22Rv1 (cell line): ENCODE results near the gene MPZL2.

Source experiments
- H3K27ac ChIP-seq: fragments of 450-650 bp; 2 replicates; pipeline ENCODE4 v1.5.1; 2017
- ZFX ChIP-seq: fragments of 450-650 bp; IDR thresholded peaks from 2 replicates; pipeline ENCODE4 v1.6.1; 2017; ENCODE audit warnings: antibody characterized with exemption, borderline replicate concordance
- TF ChIP-seq, protein P1 (sequence below): fragments of 450-650 bp; IDR thresholded peaks from 2 replicates; pipeline ENCODE4 v1.5.1; 2017; ENCODE audit warnings: mild to moderate bottlenecking

Gene MPZL2

DNA sequence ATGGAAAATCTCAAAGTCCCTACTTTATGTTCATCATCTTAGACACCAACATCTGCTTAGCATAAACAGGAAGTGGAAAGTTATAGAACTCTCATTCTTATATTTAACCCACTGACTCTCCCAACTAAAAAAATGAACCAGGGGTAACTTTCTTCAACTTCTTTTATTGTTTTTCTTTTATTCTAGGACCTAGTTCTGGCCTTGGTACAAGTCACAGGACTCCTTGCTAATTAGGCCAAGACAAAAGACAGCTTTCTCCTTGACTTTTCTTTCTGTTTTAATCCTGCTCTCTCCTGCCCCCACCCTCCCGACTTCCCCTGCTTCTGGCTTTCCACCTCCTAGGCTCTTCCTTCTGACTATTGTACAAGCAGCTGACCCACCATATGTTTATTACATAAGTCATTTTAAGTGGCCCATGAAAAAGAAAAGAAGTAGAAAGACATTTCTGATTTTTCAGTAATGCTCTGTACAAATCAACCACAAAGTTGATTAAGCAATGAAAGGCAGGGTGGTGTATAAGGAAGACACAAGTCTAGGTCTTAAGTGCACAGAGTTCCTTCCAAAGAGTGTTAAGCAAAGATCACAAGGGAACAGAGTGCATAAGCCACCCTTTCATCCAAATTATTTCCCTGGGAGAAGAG, 57.6 kb downstream of the MPZL2 start:
- no peak overlapping the region for H3K27ac ChIP-seq

DNA sequence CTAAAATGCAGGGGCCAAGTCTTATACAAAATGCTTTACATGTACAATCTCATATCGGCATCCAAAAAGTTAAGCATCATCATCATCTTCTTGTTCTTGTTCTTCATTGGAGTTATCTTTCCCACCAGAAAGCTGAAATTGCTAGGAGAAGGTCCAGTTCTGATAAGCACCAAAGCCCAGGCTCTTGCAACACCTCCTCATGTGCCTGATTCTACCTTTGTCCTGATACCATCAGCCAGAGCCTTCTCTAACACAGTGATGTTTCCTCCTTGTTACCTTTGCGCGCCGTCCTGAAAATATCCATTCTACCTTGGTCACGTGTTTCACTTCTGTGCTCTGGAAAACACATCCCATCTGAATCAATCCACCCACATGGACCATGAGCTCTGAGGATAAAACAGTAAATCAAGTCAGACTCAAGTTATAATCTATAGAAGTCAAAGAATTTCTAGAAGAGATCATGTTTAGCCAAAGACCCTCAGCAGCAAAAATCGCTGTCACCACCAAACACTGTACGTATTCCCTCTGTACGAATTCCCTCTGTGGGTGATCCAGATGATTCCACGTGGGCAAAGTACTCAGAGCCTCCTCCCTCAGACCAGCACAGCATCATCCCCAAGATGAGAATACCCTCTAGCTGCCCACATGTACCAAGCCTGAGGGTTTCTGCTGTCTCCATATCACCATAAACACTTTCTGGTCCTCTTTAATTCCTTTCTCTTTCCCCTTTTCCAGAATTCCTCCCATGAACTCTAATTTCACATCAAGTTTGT, 58.3 kb downstream of the MPZL2 start:
- TF ChIP-seq, protein P1, sequence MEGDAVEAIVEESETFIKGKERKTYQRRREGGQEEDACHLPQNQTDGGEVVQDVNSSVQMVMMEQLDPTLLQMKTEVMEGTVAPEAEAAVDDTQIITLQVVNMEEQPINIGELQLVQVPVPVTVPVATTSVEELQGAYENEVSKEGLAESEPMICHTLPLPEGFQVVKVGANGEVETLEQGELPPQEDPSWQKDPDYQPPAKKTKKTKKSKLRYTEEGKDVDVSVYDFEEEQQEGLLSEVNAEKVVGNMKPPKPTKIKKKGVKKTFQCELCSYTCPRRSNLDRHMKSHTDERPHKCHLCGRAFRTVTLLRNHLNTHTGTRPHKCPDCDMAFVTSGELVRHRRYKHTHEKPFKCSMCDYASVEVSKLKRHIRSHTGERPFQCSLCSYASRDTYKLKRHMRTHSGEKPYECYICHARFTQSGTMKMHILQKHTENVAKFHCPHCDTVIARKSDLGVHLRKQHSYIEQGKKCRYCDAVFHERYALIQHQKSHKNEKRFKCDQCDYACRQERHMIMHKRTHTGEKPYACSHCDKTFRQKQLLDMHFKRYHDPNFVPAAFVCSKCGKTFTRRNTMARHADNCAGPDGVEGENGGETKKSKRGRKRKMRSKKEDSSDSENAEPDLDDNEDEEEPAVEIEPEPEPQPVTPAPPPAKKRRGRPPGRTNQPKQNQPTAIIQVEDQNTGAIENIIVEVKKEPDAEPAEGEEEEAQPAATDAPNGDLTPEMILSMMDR, result no peak
- TF ChIP-seq ZFX, result no peak
- no peak overlapping the region for H3K27ac ChIP-seq

More for the DNA sequence above, 57.6 kb downstream of the MPZL2 start:
- TF ChIP-seq, protein P1, result no peak
- no peak for TF ChIP-seq ZFX
